ENCODE results near the gene SCUBE1.

Gene SCUBE1

GRCh38 chr22:43171607-43172006 lies 171.6 kb downstream of the SCUBE1 start:
- Histone ChIP-seq H3K4me3 (ENCODE audit: insufficient read length, low read depth) (no peak overlapping the region), H3K27me3 (ENCODE audit: insufficient read depth, insufficient read length) (no peaks in the 10 kb centered on the region), H3K9ac (ENCODE audit: insufficient read length, low read depth) (no peak overlapping the region), H3K4me1 (ENCODE audit: insufficient read depth, insufficient read length) (no peaks in the 10 kb centered on the region), H3K36me3 (ENCODE audit: insufficient read depth, insufficient read length, low read length) (peaks cover 92% of the 10 kb centered on the region), H3K9me3 (ENCODE audit: insufficient read depth, low read length) (no peaks in the 10 kb centered on the region)
- DNase-seq (ENCODE audit: low read depth, low spot score): no peak
- no peak for TF ChIP-seq SUZ12 (IDR thresholded peaks at IDR 0.05; ENCODE audit: extremely low read depth, insufficient read depth, insufficient read length)
- no peak for TF ChIP-seq ZNF274 (IDR thresholded peaks at IDR 0.05; ENCODE audit: low read depth, low read length)
- no peak for TF ChIP-seq YY1 (IDR thresholded peaks at IDR 0.05; ENCODE audit: insufficient read depth, insufficient read length)

DNA sequence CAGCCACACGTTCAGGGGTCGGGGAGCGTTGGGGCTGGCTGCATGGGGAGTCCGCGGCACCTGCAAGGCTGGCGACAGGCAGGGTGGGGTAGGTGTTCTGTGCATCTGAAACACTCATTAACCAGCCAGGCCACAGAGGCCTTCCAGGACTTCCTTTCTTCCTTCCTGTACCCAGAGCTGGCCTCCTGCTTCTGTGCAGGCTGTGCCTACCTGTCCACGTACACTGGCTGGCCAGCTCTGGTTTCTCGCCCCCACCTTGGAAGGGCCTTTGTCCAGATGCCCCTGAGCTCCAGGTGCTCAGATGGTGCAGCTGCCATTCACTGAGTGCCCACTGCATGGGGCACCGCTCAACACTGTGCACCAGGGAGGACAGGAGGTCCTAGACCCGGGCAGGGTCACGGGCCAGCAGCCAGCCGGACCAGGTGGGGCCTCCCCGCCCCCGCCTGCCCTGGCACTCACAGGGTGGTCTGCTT lies 172.1 kb downstream of the SCUBE1 start:
- DNase-seq (ENCODE audit: low read depth, low spot score): no peak
- TF ChIP-seq SUZ12 (IDR thresholded peaks at IDR 0.05; ENCODE audit: extremely low read depth, insufficient read depth, insufficient read length): no peak
- TF ChIP-seq ZNF274 (IDR thresholded peaks at IDR 0.05; ENCODE audit: low read depth, low read length): no peak
- no peak for TF ChIP-seq YY1 (IDR thresholded peaks at IDR 0.05; ENCODE audit: insufficient read depth, insufficient read length)
- H3K36me3 ChIP-seq (ENCODE audit: insufficient read depth, insufficient read length, low read length): peaks cover 92% of the 10 kb centered on the region

GRCh38 chr22:43170131-43170480 lies 173.1 kb downstream of the SCUBE1 start:
- TF ChIP-seq SUZ12 (IDR thresholded peaks at IDR 0.05; ENCODE audit: extremely low read depth, insufficient read depth, insufficient read length) (no peak), ZNF274 (IDR thresholded peaks at IDR 0.05; ENCODE audit: low read depth, low read length) (no peak), YY1 (IDR thresholded peaks at IDR 0.05; ENCODE audit: insufficient read depth, insufficient read length) (no peak)
- Histone ChIP-seq H3K27me3 (ENCODE audit: insufficient read depth, insufficient read length) (no peaks in the 10 kb centered on the region), H3K9me3 (ENCODE audit: insufficient read depth, low read length) (no peaks in the 10 kb centered on the region), H3K4me3 (ENCODE audit: insufficient read length, low read depth) (no peak overlapping the region), H3K36me3 (ENCODE audit: insufficient read depth, insufficient read length, low read length) (peaks cover 85% of the 10 kb centered on the region), H3K9ac (ENCODE audit: insufficient read length, low read depth) (no peak overlapping the region), H3K4me1 (ENCODE audit: insufficient read depth, insufficient read length) (no peaks in the 10 kb centered on the region)
- no peak for DNase-seq (ENCODE audit: low read depth, low spot score)

More for the DNA sequence above, 172.1 kb downstream of the SCUBE1 start:
- H3K9me3 ChIP-seq (ENCODE audit: insufficient read depth, low read length): no peaks in the 10 kb centered on the region
- H3K9ac ChIP-seq (ENCODE audit: insufficient read length, low read depth): no peak overlapping the region
- H3K4me1 ChIP-seq (ENCODE audit: insufficient read depth, insufficient read length): no peaks in the 10 kb centered on the region
- H3K4me3 ChIP-seq (ENCODE audit: insufficient read length, low read depth): no peak overlapping the region
- H3K27me3 ChIP-seq (ENCODE audit: insufficient read depth, insufficient read length): no peaks in the 10 kb centered on the region

GRCh38 chr22:43169310-43170130 lies 173.7 kb downstream of the SCUBE1 start:
- Histone ChIP-seq H3K9ac (ENCODE audit: insufficient read length, low read depth) (no peak overlapping the region), H3K4me3 (ENCODE audit: insufficient read length, low read depth) (no peak overlapping the region), H3K9me3 (ENCODE audit: insufficient read depth, low read length) (no peaks in the 10 kb centered on the region), H3K4me1 (ENCODE audit: insufficient read depth, insufficient read length) (no peaks in the 10 kb centered on the region), H3K36me3 (ENCODE audit: insufficient read depth, insufficient read length, low read length) (peaks cover 79% of the 10 kb centered on the region), H3K27me3 (ENCODE audit: insufficient read depth, insufficient read length) (no peaks in the 10 kb centered on the region)
- TF ChIP-seq ZNF274 (IDR thresholded peaks at IDR 0.05; ENCODE audit: low read depth, low read length): no peak
- TF ChIP-seq YY1 (IDR thresholded peaks at IDR 0.05; ENCODE audit: insufficient read depth, insufficient read length): no peak
- TF ChIP-seq SUZ12 (IDR thresholded peaks at IDR 0.05; ENCODE audit: extremely low read depth, insufficient read depth, insufficient read length): no peak
- DNase-seq (ENCODE audit: low read depth, low spot score): no peak

- no peaks in the 10 kb centered on the region for H3K27me3 ChIP-seq (ENCODE audit: insufficient read depth, insufficient read length)
- no peaks in the 10 kb centered on the region for H3K4me1 ChIP-seq (ENCODE audit: insufficient read depth, insufficient read length)
- H3K9me3 ChIP-seq (ENCODE audit: insufficient read depth, low read length): no peaks in the 10 kb centered on the region
- no peak overlapping the region for H3K9ac ChIP-seq (ENCODE audit: insufficient read length, low read depth)
- TF ChIP-seq YY1 (IDR thresholded peaks at IDR 0.05; ENCODE audit: insufficient read depth, insufficient read length): no peak
- no peak for TF ChIP-seq ZNF274 (IDR thresholded peaks at IDR 0.05; ENCODE audit: low read depth, low read length)
- TF ChIP-seq SUZ12 (IDR thresholded peaks at IDR 0.05; ENCODE audit: extremely low read depth, insufficient read depth, insufficient read length): no peak
- peaks cover 71% of the 10 kb centered on the region for H3K36me3 ChIP-seq (ENCODE audit: insufficient read depth, insufficient read length, low read length)
- H3K4me3 ChIP-seq (ENCODE audit: insufficient read length, low read depth): no peak overlapping the region
- DNase-seq (ENCODE audit: low read depth, low spot score): no peak
These were observed 174.5 kb downstream of the SCUBE1 start for GRCh38 chr22:43168471-43169309.

DNA sequence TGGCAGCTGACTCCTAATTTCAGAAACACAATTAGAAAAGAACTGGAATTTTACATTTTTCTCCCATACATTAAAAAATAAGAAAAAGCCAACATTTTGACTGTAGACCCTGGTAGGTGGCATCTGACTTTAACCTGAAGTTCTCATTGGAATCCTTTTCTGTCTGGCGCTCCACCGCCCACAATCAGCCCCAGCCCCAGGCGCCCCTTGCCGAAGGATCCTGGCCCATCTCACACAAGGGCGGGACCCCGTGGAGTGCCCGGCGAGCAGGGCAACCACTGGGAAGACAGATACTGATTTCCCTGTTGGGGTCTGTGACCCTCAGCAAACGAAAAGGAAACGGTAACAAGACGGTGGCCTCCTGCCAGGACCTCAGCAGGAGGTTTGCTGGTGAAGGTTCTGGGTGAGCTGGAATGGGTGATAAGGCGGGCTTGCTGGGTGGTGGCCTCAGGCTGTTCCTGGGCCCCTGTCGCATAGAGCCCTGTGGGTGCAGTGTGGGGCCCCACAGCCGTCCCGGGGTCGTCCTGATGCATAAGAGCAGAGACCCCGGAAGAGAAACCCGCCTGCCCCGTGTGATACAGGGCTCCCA lies 176.1 kb downstream of the SCUBE1 start:
- Histone ChIP-seq H3K9ac (ENCODE audit: insufficient read length, low read depth) (no peak overlapping the region), H3K36me3 (ENCODE audit: insufficient read depth, insufficient read length, low read length) (peaks cover 60% of the 10 kb centered on the region), H3K4me1 (ENCODE audit: insufficient read depth, insufficient read length) (no peaks in the 10 kb centered on the region), H3K9me3 (ENCODE audit: insufficient read depth, low read length) (no peaks in the 10 kb centered on the region), H3K27me3 (ENCODE audit: insufficient read depth, insufficient read length) (no peaks in the 10 kb centered on the region), H3K4me3 (ENCODE audit: insufficient read length, low read depth) (no peak overlapping the region)
- no peak for TF ChIP-seq SUZ12 (IDR thresholded peaks at IDR 0.05; ENCODE audit: extremely low read depth, insufficient read depth, insufficient read length)
- no peak for TF ChIP-seq YY1 (IDR thresholded peaks at IDR 0.05; ENCODE audit: insufficient read depth, insufficient read length)
- TF ChIP-seq ZNF274 (IDR thresholded peaks at IDR 0.05; ENCODE audit: low read depth, low read length): no peak
- no peak for DNase-seq (ENCODE audit: low read depth, low spot score)
